ENCODE measurements around the gene ANKRD34B.

The ANKRD34B gene

GRCh38 chr5:80569086-80569960 is 757 bp downstream of the ANKRD34B start:
- peak; percentile 12 for DNase-seq

GRCh38 chr5:80568251-80568650 is 1.8 kb downstream of the ANKRD34B start:
- DNase-seq = no peak

- DNase-seq = no peak
These were observed 3.3 kb downstream of the ANKRD34B start for GRCh38 chr5:80566711-80567259.

- DNase-seq = no peak
These were observed 4.8 kb downstream of the ANKRD34B start for GRCh38 chr5:80565330-80565729.

- no peak for DNase-seq
These were observed 10.8 kb downstream of the ANKRD34B start for GRCh38 chr5:80559244-80559643.

GRCh38 chr5:80555099-80555498 is 15.0 kb downstream of the ANKRD34B start:
- no peak for DNase-seq

- DNase-seq = no peak
These were observed 15.4 kb downstream of the ANKRD34B start for GRCh38 chr5:80554646-80555045.

GRCh38 chr5:80541392-80541791 is 28.7 kb downstream of the ANKRD34B start:
- DNase-seq = no peak

- DNase-seq = peak; percentile 13
These were observed 29.4 kb downstream of the ANKRD34B start for GRCh38 chr5:80540691-80541090.

- DNase-seq = peak; percentile 31
These were observed 53.3 kb downstream of the ANKRD34B start for GRCh38 chr5:80516826-80517225.

GRCh38 chr5:80509362-80509761 is 60.7 kb downstream of the ANKRD34B start:
- no peak for DNase-seq

- DNase-seq = no peak
These were observed 61.2 kb downstream of the ANKRD34B start for GRCh38 chr5:80508844-80509243.

GRCh38 chr5:80507663-80508062 is 62.4 kb downstream of the ANKRD34B start:
- DNase-seq = no peak

All from suppressor macrophage treated with lipopolysaccharide for 4 hours (primary cell).